Measurements from ENCODE around the gene TRIM65.

- TF ChIP-seq, protein P1, sequence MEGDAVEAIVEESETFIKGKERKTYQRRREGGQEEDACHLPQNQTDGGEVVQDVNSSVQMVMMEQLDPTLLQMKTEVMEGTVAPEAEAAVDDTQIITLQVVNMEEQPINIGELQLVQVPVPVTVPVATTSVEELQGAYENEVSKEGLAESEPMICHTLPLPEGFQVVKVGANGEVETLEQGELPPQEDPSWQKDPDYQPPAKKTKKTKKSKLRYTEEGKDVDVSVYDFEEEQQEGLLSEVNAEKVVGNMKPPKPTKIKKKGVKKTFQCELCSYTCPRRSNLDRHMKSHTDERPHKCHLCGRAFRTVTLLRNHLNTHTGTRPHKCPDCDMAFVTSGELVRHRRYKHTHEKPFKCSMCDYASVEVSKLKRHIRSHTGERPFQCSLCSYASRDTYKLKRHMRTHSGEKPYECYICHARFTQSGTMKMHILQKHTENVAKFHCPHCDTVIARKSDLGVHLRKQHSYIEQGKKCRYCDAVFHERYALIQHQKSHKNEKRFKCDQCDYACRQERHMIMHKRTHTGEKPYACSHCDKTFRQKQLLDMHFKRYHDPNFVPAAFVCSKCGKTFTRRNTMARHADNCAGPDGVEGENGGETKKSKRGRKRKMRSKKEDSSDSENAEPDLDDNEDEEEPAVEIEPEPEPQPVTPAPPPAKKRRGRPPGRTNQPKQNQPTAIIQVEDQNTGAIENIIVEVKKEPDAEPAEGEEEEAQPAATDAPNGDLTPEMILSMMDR (IDR thresholded peaks at IDR 0.05; ENCODE audit: low read depth, low read length), result no peak
- TF ChIP-seq POLR2A (IDR thresholded peaks at IDR 0.05; ENCODE audit: extremely low read depth, insufficient read length), result no peak
Observed at GRCh38 chr17:75840799-75841164, 56.0 kb downstream of the TRIM65 start.
